Head of caudate nucleus (tissue), 42 donors: ENCODE measurements around the gene HYAL2.

ENCODE experiments used
- DNase-seq, 42 donors: peaks; one replicate each; pipeline versions ENCODE4 v3.0.0 to v3.0.0-alpha.2; 2020 to 2021; ENCODE audit warnings: mixed read lengths in 7 of 42
- intact Hi-C: fragments of 100-400 bp; cut with DNase I; formaldehyde crosslinking; loops from one replicate; pipeline ENCODE4 v1.15.0; 2022

The HYAL2 gene

GRCh38 chr3:50322386-50323091 is at the start of gene HYAL2:
HYAL2 (minus strand) TSS chr3:50322745; CDS start chr3:50320489, 2,256 bp downstream.
- DNase-seq, result peak in 1 of 42 donors; percentile 23
- intact Hi-C loops, result loop anchor here (10.0 kb wide), 2 partner anchors 48 to 98 kb away; partner anchors contain the start of gene LSMEM2

- intact Hi-C loops, result no loop called here
- DNase-seq, result no peak
Measured at GRCh38 chr3:50371133-50371685, 48.7 kb upstream of the HYAL2 start.

- peak in 1 of 42 donors; percentile 21 for DNase-seq
- intact Hi-C loops, result no loop called here
Measured at GRCh38 chr3:50370594-50370993, 48.0 kb upstream of the HYAL2 start.

- intact Hi-C loops, result no loop called here
- DNase-seq, result no peak
Measured at GRCh38 chr3:50369012-50369670, 46.6 kb upstream of the HYAL2 start.

GRCh38 chr3:50365842-50366220 is 43.3 kb upstream of the HYAL2 start:
- no peak for DNase-seq
- intact Hi-C loops, result no loop called here

GRCh38 chr3:50365080-50365841 is 42.7 kb upstream of the HYAL2 start:
- intact Hi-C loops, result no loop called here
- peak; percentile 58 to 94 (median 86) for DNase-seq

- intact Hi-C loops, result loop anchor here (5.0 kb wide), 1 partner anchor 203 kb away; the partner anchor contains the start of genes C3orf18 and HEMK1
- peak in 4 of 42 donors; percentile 14 to 32 (median 20) for DNase-seq
Measured at GRCh38 chr3:50364573-50365079, 42.1 kb upstream of the HYAL2 start.

- no peak for DNase-seq
- intact Hi-C loops, result loop anchor here (1.0 to 5.0 kb wide), 2 partner anchors 8 to 208 kb away; partner anchors contain the start of genes C3orf18 and HEMK1
Measured at GRCh38 chr3:50359760-50360110, 37.2 kb upstream of the HYAL2 start.

GRCh38 chr3:50358911-50359759 is 36.6 kb upstream of the HYAL2 start, which contains the start of gene TMEM115:
TMEM115 (minus strand) TSS chr3:50359521; CDS start chr3:50359063, 458 bp downstream.
- intact Hi-C loops, result loop anchor here (1.0 kb wide), 1 partner anchor 8 kb away; no protein-coding TSS in a partner anchor
- DNase-seq, result peak; percentile 96 to 100 (median 100)

- intact Hi-C loops, result no loop called here
- peak in 1 of 42 donors; percentile 20 for DNase-seq
Measured at GRCh38 chr3:50358355-50358910, 35.9 kb upstream of the HYAL2 start.

- DNase-seq, result no peak
- intact Hi-C loops, result no loop called here
Measured at GRCh38 chr3:50357481-50357880, 34.9 kb upstream of the HYAL2 start.

GRCh38 chr3:50356553-50356952 is 34.0 kb upstream of the HYAL2 start:
- intact Hi-C loops, result no loop called here

GRCh38 chr3:50355829-50356552 is 33.4 kb upstream of the HYAL2 start:
- no peak for DNase-seq
- intact Hi-C loops, result no loop called here

More at GRCh38 chr3:50356553-50356952, 34.0 kb upstream of the HYAL2 start:
- DNase-seq, result no peak

- no peak for DNase-seq
- intact Hi-C loops, result no loop called here
Measured at GRCh38 chr3:50354850-50355249, 32.3 kb upstream of the HYAL2 start.

GRCh38 chr3:50354186-50354764 is 31.7 kb upstream of the HYAL2 start:
- intact Hi-C loops, result no loop called here
- no peak for DNase-seq

- DNase-seq, result no peak
- intact Hi-C loops, result no loop called here
Measured at GRCh38 chr3:50353245-50354004, 30.9 kb upstream of the HYAL2 start.
